22Rv1 (cell line): ENCODE measurements around the gene TAF10.

Experiments used
- H3K27ac ChIP-seq: fragments of 450-650 bp; 2 replicates; pipeline ENCODE4 v1.5.1; 2017
- CTCF ChIP-seq: fragments of 450-650 bp; IDR thresholded peaks from 2 replicates; pipeline ENCODE4 v1.5.1; 2017; ENCODE audit warnings: mild to moderate bottlenecking
- ZFX ChIP-seq: fragments of 450-650 bp; IDR thresholded peaks from 2 replicates; pipeline ENCODE4 v1.6.1; 2017; ENCODE audit warnings: antibody characterized with exemption, borderline replicate concordance

Gene TAF10

GRCh38 chr11:6623391-6624363 is 11.7 kb upstream of the TAF10 start:
- TF ChIP-seq ZFX (no peak), CTCF (no peak)
- H3K27ac ChIP-seq = no peak overlapping the region

DNA sequence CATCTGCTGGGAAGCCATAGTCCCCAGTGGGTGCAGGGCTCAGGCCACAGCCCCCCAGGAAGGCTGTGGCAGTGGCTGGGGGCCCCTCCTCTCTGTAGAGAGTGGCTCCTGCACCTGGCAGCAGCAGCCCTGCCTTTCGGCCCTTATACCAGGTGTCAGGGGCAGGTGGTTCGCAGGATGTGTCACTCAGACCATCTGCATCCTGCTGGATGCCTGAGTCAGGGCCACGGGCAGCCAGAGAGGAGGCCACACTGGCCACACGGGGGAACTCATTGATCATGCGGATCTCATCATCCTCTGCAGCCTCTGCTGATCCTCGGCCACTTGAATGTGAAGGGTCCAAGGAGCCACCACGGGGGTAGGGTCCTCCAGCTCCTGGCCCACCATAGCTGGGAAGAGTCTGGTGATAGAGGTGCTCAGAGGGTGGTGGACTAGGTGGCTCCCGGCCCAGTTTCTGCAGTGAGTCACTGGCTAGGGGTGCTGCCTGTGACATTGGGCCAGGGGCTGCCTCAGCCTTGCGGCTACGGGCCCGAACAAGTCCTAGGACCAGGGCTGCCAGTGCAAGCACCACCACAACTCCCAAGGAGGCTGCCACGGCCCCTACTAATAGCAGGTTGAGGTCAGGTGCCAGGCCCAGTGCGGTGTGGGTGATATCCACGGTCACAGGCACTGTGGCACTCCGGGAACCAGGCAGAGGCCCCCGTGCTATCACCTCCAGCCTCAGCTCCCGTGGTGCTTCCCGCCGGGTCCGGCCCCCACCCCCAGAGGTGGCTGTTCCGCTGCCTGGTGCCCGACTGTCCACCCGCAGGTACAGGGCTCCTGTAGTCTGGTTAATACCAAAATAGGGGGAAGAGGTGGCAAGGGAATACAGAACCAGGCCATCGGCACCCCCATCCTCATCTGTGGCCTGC is 10.5 kb upstream of the TAF10 start:
- TF ChIP-seq ZFX (no peak), CTCF (no peak)
- H3K27ac ChIP-seq = no peak overlapping the region

DNA sequence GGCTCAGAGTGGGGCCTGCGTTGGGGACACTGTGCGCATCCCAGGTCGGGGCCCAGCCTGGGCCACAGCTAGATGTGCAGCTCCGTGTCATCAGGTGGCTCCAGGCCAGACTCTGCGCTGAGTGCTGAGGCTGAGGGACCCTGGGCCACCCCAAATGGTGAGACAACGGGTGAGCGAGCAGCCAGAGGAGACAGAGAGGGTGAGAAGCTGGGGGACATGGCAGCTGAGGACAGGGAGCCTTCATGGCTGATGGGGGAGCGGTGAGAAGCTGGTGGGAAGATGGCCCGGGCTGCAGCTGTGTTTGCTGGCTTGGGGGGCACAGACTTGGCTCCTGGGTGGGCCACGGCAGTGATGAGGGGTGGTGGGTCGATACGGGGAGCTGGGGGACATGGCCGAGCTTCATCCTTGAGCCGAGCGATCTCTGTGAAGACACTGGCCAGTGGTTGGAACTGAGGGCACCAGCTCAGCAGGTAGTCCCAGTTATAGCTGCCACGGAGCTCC is 9.7 kb upstream of the TAF10 start:
- TF ChIP-seq CTCF (no peak), ZFX (no peak)
- H3K27ac ChIP-seq = no peak overlapping the region

DNA sequence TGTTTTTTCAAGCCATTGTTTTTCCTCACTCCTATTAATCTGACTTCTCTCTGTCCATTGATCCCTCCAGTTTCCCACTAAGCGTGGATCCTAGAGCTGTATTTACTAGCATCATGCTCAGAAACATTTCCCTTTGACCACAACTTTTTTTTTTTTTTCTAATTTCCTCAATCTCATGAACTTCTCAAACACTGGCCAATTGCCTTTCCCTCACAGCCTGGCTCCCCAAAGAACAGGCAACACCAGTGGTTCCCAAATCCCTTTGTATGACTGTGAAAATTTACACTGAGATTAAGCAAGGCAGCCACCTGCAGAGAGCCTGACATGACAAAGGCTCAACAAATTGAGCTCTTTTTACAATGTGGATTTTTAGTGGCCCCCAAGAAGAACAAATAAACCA is 8.6 kb upstream of the TAF10 start:
- H3K27ac ChIP-seq = no peak overlapping the region
- TF ChIP-seq ZFX (no peak), CTCF (no peak)

GRCh38 chr11:6619004-6619745 is 7.2 kb upstream of the TAF10 start, which contains the start of gene TPP1:
TPP1 (minus strand) TSS chr11:6619422; CDS start chr11:6619400, 22 bp downstream.
- no peak for TF ChIP-seq CTCF
- TF ChIP-seq ZFX = no peak
- H3K27ac ChIP-seq = peak within 1 kb of the TSS; percentile 22; the same call in 1 of the 2 replicates

DNA sequence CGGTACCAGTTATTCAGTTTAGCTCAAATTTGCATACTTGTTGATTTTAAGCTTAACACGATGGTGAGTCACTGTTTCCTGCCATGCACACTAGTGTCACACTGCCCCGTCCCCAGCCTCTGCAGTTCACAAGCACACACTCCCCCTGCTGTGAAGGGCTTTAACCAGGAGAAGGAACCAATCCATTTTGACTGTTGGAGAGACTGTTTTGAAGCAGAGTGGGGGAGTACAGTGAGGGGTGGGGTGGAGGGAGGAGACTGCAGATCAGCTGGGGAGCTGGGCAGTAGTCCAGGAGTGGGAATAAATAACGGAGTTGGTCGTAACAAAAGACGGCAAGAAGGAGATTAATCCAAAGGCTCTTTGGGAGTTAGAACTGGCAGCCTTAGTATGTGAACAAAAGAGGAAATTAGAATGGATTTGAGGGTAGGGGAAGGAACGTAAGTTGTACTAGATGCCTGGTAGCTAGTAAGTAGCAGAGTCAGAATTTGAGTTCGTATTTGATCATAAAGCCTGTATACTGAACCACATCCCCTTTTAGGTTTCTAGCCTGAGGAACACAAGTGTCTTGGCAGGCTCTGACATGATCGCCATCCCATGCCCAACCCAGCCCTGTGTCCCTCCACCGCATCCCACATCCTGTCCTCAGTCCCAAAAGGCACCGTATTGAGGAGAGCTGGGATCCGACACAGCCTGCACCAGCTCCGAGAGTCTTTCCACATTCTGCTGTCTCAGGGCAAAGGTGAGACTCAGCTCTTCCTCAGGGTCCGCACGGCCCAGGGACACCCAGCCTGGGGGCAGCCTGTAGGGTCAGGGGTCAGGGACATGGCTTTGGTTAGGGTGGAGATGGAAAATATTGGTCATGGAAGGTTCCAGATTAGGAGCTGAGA is 6.3 kb upstream of the TAF10 start:
- TF ChIP-seq ZFX (no peak), CTCF (no peak)
- H3K27ac ChIP-seq = peak overlapping the region; percentile 22; the same call in 1 of the 2 replicates
